Panc1 (cell line): ENCODE measurements around the gene TADA3.

Experiments
- CTCF ChIP-seq: fragments of 450-650 bp; IDR thresholded peaks from 2 replicates; pipeline ENCODE4 v1.5.1; 2017; ENCODE audit warnings: mild to moderate bottlenecking
- POLR2AphosphoS5 ChIP-seq: IDR thresholded peaks from 2 replicates; pipeline ENCODE4 v1.6.1; 2012; ENCODE audit warnings: mild to moderate bottlenecking, low read depth, low read length, moderate library complexity

- TF ChIP-seq CTCF = no peak
- TF ChIP-seq POLR2AphosphoS5 = no peak
Measured at GRCh38 chr3:9746330-9746729, 45.9 kb downstream of the TADA3 start.
